Panc1 (cell line): ENCODE results near the gene FAF2. TPM values are rescaled to one million over a fixed set of nuclear protein-coding genes. Genes with fewer than 3 reads are reported as not detected.

Experiments used
- ATAC-seq: fragments of 200-7000 bp; cut with Tn5 transposase; 2 replicates; pipeline ENCODE4 v1.9.1; 2020; ENCODE audit warnings: mild to moderate bottlenecking, moderate library complexity
- BruUV-seq: library from RNA; stranded (reverse); fragments of 400-500 nt; replicated peaks from 2 replicates; lab custom pipeline; 2021; lab: Mats Ljungman, UMichigan
- CTCF ChIA-PET: fragments of 300-600 bp; sonication (Branson Sonifier 250); formaldehyde crosslinking; loops from one replicate; lab custom pipeline; 2022; ENCODE audit warnings: antibody characterized with exemption; lab: Charles Lee
- POLR2A ChIA-PET: fragments of 300-600 bp; sonication (Branson Sonifier 250); formaldehyde crosslinking; loops from one replicate; lab custom pipeline; 2022; ENCODE audit warnings: antibody characterized with exemption; lab: Charles Lee
- DNase-seq: peaks from one replicate; pipeline ENCODE4 v3.0.0-alpha.2; 2010; ENCODE audit warnings: low read depth, low spot score
- H3K27ac ChIP-seq: 2 replicates; pipeline ENCODE4 v1.5.1; 2011; ENCODE audit warnings: mild to moderate bottlenecking, low read length, inconsistent platforms
- H3K27me3 ChIP-seq: fragments of 200-500 bp; sonication (Bioruptor generic); 2 replicates; pipeline ENCODE4 v1.6.0; 2014; ENCODE audit warnings: low read length, inconsistent platforms; ENCODE audit not compliant: control insufficient read depth, insufficient read depth
- H3K36me3 ChIP-seq: fragments of 200-500 bp; sonication (Bioruptor generic); 2 replicates; pipeline ENCODE4 v1.5.1; 2014; ENCODE audit warnings: inconsistent platforms, mild to moderate bottlenecking, low read length, moderate library complexity; ENCODE audit not compliant: control insufficient read depth, insufficient read depth
- H3K4me1 ChIP-seq: 2 replicates; pipeline ENCODE4 v1.5.1; 2011; ENCODE audit warnings: inconsistent platforms, mild to moderate bottlenecking, low read length, moderate library complexity; ENCODE audit not compliant: control insufficient read depth, insufficient read depth
- H3K4me3 ChIP-seq, 2 experiments: 2 replicates each; pipeline ENCODE4 v1.5.1; 2011 to 2012; ENCODE audit warnings: low read depth in 2 of 2, low read length in 2 of 2, mild to moderate bottlenecking in 2 of 2, inconsistent platforms in 1 of 2, moderate library complexity in 1 of 2
- H3K9me3 ChIP-seq: fragments of 200-500 bp; sonication (Bioruptor generic); 2 replicates; pipeline ENCODE4 v1.5.1; 2014; ENCODE audit warnings: low read depth, mild to moderate bottlenecking, inconsistent platforms, low read length, moderate library complexity; ENCODE audit not compliant: control insufficient read depth, insufficient read depth
- CTCF ChIP-seq: fragments of 450-650 bp; IDR thresholded peaks from 2 replicates; pipeline ENCODE4 v1.5.1; 2017; ENCODE audit warnings: mild to moderate bottlenecking
- POLR2AphosphoS5 ChIP-seq: IDR thresholded peaks from 2 replicates; pipeline ENCODE4 v1.6.1; 2012; ENCODE audit warnings: mild to moderate bottlenecking, low read depth, low read length, moderate library complexity
- REST ChIP-seq, 2 experiments: IDR thresholded peaks; 2 replicates each; pipeline ENCODE4 v1.6.1; 2011 to 2012; ENCODE audit warnings: low read depth in 2 of 2, control low read depth in 1 of 2, low read length in 1 of 2, mild to moderate bottlenecking in 1 of 2, moderate library complexity in 1 of 2; ENCODE audit not compliant: insufficient read depth in 1 of 2
- SIN3A ChIP-seq: IDR thresholded peaks from 2 replicates; pipeline ENCODE4 v1.6.1; 2012; ENCODE audit warnings: low read depth, mild to moderate bottlenecking, low read length, moderate library complexity, borderline replicate concordance; ENCODE audit not compliant: insufficient read depth
- TCF7L2 ChIP-seq: IDR thresholded peaks from 2 replicates; pipeline ENCODE4 v1.6.1; 2011; ENCODE audit warnings: mild to moderate bottlenecking, low read depth, low read length, inconsistent platforms
- in situ Hi-C: cut with HindIII; loops from 2 replicates; pipeline ENCODE4 v1.10.0; 2016; ENCODE audit warnings: low sequenced_read_pairs, low pct_unique_long_range_greater_than_20kb
- intact Hi-C: fragments of 100-400 bp; cut with micrococcal nuclease; formaldehyde crosslinking; loops from one replicate; pipeline ENCODE4 v1.10.0; 2022; ENCODE audit not compliant: unreplicated experiment
- total RNA-seq: library from RNA; stranded (reverse); gene quantifications from one replicate; pipeline ENCODE4 v1.2.1, GENCODE V29; 2021; ENCODE audit not compliant: unreplicated experiment

Gene FAF2
- total RNA-seq, 1 experiment from 2014 or later: 86.6 TPM

GRCh38 chr5:176508603-176509002, 60.4 kb downstream of the FAF2 start:
- TF ChIP-seq TCF7L2 (no peak), REST (IDR thresholded peaks at IDR 0.05; ENCODE audit: insufficient read depth in 1 of 2, low read depth in 2 of 2, low read length in 1 of 2) (no peak), SIN3A (no peak), POLR2AphosphoS5 (no peak), CTCF (no peak)
- no peak for DNase-seq
- H3K4me3 ChIP-seq: no peak overlapping the region
- CTCF ChIA-PET: no interaction called here
- H3K27me3 ChIP-seq: no peaks in the 10 kb centered on the region
- H3K4me1 ChIP-seq: no peaks in the 10 kb centered on the region
- intact Hi-C loops (no loop called here), in situ Hi-C loops (no loop called here)
- H3K9me3 ChIP-seq: no peaks in the 10 kb centered on the region
- peaks cover 11% of the 10 kb centered on the region for H3K36me3 ChIP-seq
- ATAC-seq: no peak
- POLR2A ChIA-PET: interaction anchor here (0.7 kb wide), 1 partner anchor 40 kb away, joined by 8 read pairs; the partner anchor contains the start of gene CDHR2
- no TSS peak for BruUV-seq
- no peak overlapping the region for H3K27ac ChIP-seq

- in situ Hi-C loops (no loop called here), intact Hi-C loops (no loop called here)
- Histone ChIP-seq H3K4me3 (no peak overlapping the region), H3K4me1 (no peaks in the 10 kb centered on the region), H3K27me3 (no peaks in the 10 kb centered on the region), H3K9me3 (no peaks in the 10 kb centered on the region), H3K27ac (no peak overlapping the region), H3K36me3 (peaks cover 5% of the 10 kb centered on the region; the same call in 1 of the 2 replicates)
- DNase-seq (no peak), ATAC-seq (peak; percentile 27; the same call in 1 of the 2 replicates)
- ChIA-PET CTCF (no interaction called here), POLR2A (interaction anchor here (0.5 kb wide), 1 partner anchor 114 kb away, joined by 3 read pairs; no protein-coding TSS in a partner anchor)
- TF ChIP-seq REST (IDR thresholded peaks at IDR 0.05; ENCODE audit: insufficient read depth in 1 of 2, low read depth in 2 of 2, low read length in 1 of 2): no peak
- TF ChIP-seq CTCF: no peak
- TF ChIP-seq TCF7L2: no peak
- TF ChIP-seq POLR2AphosphoS5: no peak
- no peak for TF ChIP-seq SIN3A
- no TSS peak for BruUV-seq
These were observed 65.6 kb downstream of the FAF2 start for GRCh38 chr5:176513788-176514187.
